Activated T-cell treated with anti-CD3 and anti-CD28 coated beads, Interleukin-2, amount 50 U/mL, for 24 hours (primary cell): Measurements from ENCODE around the gene UBE2O.

Experiments used
- DNase-seq: peaks from one replicate; pipeline ENCODE4 v3.0.0-alpha.2; 2020
- H3K27ac Mint-ChIP-seq: 2 replicates; pipeline ENCODE4 v1.8.0; 2020; ENCODE audit warnings: mild to moderate bottlenecking, mixed read lengths
- H3K27me3 Mint-ChIP-seq: 2 replicates; pipeline ENCODE4 v1.8.0; 2020; ENCODE audit warnings: mixed read lengths
- H3K36me3 Mint-ChIP-seq: 2 replicates; pipeline ENCODE4 v1.8.0; 2020; ENCODE audit warnings: low read depth, mixed read lengths
- H3K4me1 Mint-ChIP-seq: 2 replicates; pipeline ENCODE4 v1.8.0; 2020; ENCODE audit warnings: low read depth, mixed read lengths
- H3K4me3 Mint-ChIP-seq: 2 replicates; pipeline ENCODE4 v1.8.0; 2020; ENCODE audit warnings: mild to moderate bottlenecking, moderate library complexity, mixed read lengths
- H3K9me3 Mint-ChIP-seq: 2 replicates; pipeline ENCODE4 v1.8.0; 2020; ENCODE audit warnings: mixed read lengths

The UBE2O gene

DNA sequence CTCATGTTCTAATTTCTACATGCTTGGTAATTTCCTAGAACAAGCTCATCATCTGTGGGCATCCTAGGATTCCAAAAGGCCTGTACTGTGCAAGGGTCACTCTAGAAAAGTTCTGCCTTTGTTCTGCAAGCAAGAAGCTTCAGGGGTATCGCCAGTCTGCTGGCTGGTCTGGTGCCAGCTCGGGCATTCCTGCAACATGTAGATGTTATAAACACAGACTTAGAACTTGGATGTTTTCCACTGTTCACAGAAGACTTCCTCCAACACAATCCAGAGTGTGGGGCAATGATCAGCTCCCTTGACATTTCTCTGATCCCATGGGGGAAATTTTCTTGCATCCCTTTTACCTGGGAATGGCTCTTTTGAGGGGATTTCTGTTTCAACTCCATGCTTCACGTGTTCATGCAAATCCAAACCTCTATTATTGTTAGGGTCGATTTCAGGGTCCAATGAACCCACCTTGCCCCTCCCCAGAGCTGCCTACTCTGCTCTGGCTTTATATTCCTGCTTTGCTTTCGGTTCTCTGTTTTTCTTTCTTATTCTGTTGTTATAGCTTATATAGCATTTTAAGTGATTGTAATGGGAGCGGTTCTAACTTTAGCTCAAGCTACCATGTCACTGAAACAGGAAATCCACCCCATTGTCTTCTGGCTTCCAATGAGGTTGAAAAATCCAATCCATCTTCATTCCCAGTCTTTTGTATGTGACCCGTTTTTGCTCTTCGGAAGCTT lies 25.3 kb downstream of the UBE2O start:
- Mint-ChIP-seq H3K27ac (no peak overlapping the region), H3K27me3 (no peaks in the 10 kb centered on the region), H3K9me3 (no peaks in the 10 kb centered on the region), H3K36me3 (peaks cover 9% of the 10 kb centered on the region), H3K4me3 (no peak overlapping the region), H3K4me1 (peaks cover 25% of the 10 kb centered on the region)
- DNase-seq, result no peak

- Mint-ChIP-seq H3K27ac (no peak overlapping the region), H3K36me3 (peaks cover 13% of the 10 kb centered on the region), H3K4me1 (peaks cover 21% of the 10 kb centered on the region), H3K27me3 (no peaks in the 10 kb centered on the region), H3K9me3 (no peaks in the 10 kb centered on the region), H3K4me3 (no peak overlapping the region)
- DNase-seq, result no peak
These were observed 26.1 kb downstream of the UBE2O start for GRCh38 chr17:76426853-76427252.

GRCh38 chr17:76422860-76423259 lies 30.1 kb downstream of the UBE2O start:
- H3K36me3 Mint-ChIP-seq, result peaks cover 14% of the 10 kb centered on the region
- peaks cover 26% of the 10 kb centered on the region for H3K4me1 Mint-ChIP-seq
- H3K27me3 Mint-ChIP-seq, result no peaks in the 10 kb centered on the region
- H3K27ac Mint-ChIP-seq, result no peak overlapping the region
- H3K9me3 Mint-ChIP-seq, result no peaks in the 10 kb centered on the region
- H3K4me3 Mint-ChIP-seq, result no peak overlapping the region
- DNase-seq, result no peak

DNA sequence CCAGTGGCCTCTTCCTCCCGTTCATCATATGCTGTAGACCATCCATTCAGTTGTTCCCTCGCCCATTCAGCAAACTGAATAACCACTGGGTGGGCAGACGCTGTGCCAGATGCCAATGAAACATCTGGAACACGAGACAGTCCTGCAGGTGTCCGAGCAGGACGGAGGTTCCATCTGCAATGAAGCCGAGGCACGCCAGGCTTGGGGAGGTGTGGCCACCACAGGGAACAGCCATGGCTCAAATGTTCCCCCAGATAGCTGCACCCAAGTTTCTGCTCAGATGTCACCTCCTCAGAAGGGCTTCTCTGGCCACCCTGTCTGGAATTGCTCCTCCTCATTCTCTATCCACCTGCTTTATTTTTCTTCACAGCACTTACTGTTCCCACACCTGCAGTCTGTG lies 30.5 kb downstream of the UBE2O start:
- Mint-ChIP-seq H3K27ac (no peak overlapping the region), H3K27me3 (no peaks in the 10 kb centered on the region)

GRCh38 chr17:76421044-76421407 lies 31.9 kb downstream of the UBE2O start:
- no peak for DNase-seq
- H3K4me3 Mint-ChIP-seq, result no peak overlapping the region
- H3K27ac Mint-ChIP-seq, result no peak overlapping the region
- no peaks in the 10 kb centered on the region for H3K27me3 Mint-ChIP-seq
- H3K9me3 Mint-ChIP-seq, result no peaks in the 10 kb centered on the region
- peaks cover 23% of the 10 kb centered on the region for H3K4me1 Mint-ChIP-seq
- peaks cover 26% of the 10 kb centered on the region for H3K36me3 Mint-ChIP-seq

More for the DNA sequence above, 30.5 kb downstream of the UBE2O start:
- no peak for DNase-seq
- Mint-ChIP-seq H3K4me3 (no peak overlapping the region), H3K36me3 (peaks cover 19% of the 10 kb centered on the region), H3K4me1 (peaks cover 27% of the 10 kb centered on the region), H3K9me3 (no peaks in the 10 kb centered on the region)

DNA sequence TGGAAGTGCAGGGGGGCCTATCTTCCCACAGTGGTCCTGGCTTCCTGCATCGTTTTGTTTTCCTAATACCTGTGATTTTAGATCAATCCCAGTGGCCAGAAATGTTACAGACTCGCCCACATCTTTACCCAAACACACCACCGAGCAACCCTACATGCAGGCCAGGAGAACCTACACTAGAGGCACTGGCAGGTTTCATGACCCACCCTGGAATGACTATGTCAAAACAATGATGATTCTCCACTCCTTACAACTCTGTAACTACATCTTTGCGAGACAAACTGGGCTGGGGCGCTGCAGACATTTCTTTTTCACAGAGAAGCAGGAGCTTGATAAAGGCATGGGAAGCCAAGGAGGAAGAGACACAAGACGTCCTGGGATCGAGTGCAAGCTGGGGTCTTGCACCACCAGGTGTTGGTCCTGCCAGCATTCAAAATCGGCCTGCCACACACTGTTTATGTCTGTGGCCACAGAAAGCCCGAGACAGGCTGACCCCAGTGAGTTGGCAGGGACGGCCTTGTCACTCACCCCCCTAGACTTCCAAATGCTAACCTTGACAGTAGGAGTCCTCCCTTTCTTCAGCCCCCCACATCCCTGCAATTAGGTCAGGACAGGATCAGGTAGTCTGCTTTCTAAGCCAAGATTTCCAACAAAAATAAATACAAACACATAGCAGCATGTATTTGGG lies 32.5 kb downstream of the UBE2O start:
- no peak overlapping the region for H3K4me3 Mint-ChIP-seq
- peaks cover 23% of the 10 kb centered on the region for H3K4me1 Mint-ChIP-seq
- no peaks in the 10 kb centered on the region for H3K9me3 Mint-ChIP-seq
- H3K27me3 Mint-ChIP-seq, result no peaks in the 10 kb centered on the region
- peak overlapping the region; percentile 3 for H3K27ac Mint-ChIP-seq
- peaks cover 26% of the 10 kb centered on the region for H3K36me3 Mint-ChIP-seq
- no peak for DNase-seq

- Mint-ChIP-seq H3K27me3 (no peaks in the 10 kb centered on the region), H3K9me3 (no peaks in the 10 kb centered on the region), H3K4me3 (no peak overlapping the region), H3K27ac (no peak overlapping the region), H3K36me3 (peaks cover 26% of the 10 kb centered on the region), H3K4me1 (peaks cover 20% of the 10 kb centered on the region)
- DNase-seq, result no peak
These were observed 33.2 kb downstream of the UBE2O start for GRCh38 chr17:76419576-76420260.

DNA sequence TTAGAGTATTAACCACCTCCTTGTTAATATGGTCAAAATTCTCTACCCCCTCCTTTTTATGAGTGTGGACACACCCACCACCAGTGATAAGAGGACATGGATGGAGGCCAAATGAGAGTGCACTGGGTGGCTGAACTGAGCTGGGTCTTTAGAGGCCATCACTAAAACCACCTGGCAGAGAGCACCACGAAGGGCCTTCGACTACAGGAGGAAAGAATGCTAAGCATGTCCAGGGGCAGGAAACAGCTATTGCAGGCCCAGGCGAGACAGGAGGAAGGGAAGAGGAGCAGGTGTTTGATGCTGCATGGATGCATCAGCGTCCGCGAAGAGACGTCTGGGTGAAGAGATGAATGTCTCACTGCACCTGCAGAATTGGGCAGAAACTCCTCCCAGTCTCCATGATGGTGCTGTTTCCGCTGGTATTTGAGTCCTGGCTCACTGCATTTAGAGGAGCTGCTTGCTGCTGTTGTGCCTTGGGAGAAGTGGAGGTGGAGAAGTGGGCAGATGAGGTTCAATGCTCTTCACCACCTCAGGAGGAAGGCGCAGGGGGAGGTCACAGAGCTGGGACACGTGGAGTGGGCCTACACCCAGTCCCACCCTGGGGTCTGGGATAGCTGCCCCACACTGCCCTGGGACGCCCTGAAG lies 35.3 kb downstream of the UBE2O start:
- Mint-ChIP-seq H3K9me3 (no peaks in the 10 kb centered on the region), H3K27me3 (no peaks in the 10 kb centered on the region), H3K4me1 (peaks cover 15% of the 10 kb centered on the region), H3K27ac (no peak overlapping the region), H3K36me3 (peaks cover 29% of the 10 kb centered on the region), H3K4me3 (no peak overlapping the region)
- no peak for DNase-seq

DNA sequence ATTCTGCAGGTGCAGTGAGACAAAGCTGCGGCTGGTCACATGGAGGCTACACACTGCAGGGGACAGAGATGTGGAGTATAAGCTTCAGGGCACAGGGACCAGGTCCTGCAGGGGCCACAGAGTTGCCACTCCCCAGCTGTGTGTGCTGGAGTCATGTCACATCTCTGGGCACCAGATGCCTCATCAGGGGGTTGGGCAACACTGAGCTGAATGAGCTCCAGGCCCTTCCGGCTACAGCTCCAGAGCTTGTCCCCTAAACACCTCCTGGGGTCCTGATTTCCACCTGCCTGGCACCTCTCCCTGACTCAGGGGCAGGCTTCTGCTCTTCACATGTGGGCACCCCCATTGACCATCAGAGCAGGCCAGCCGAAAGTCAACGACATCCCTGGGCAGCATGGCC lies 36.1 kb downstream of the UBE2O start:
- Mint-ChIP-seq H3K4me3 (no peak overlapping the region), H3K36me3 (peaks cover 27% of the 10 kb centered on the region), H3K9me3 (no peaks in the 10 kb centered on the region), H3K4me1 (peaks cover 15% of the 10 kb centered on the region), H3K27ac (no peak overlapping the region), H3K27me3 (no peaks in the 10 kb centered on the region)
- no peak for DNase-seq

DNA sequence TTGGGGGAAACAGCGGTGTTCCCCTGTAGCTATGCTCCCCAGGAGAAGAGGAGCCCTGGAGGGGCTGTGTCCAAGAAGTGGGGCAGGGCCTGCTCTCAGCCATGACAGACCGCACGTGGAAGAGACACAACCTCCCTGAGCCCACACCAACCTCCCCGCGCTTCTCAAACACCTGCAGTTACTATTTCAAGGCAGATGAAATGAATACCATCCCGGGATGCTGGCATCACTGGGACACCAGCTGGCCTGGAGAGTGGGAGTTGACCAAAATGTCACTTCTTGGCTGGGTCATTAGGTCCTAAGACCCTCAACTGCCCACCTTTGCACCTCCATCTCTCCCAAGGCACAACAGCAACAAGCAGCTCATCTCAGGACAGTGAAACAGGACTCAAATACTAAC lies 36.5 kb downstream of the UBE2O start:
- no peaks in the 10 kb centered on the region for H3K27me3 Mint-ChIP-seq
- H3K4me3 Mint-ChIP-seq, result no peak overlapping the region
- H3K4me1 Mint-ChIP-seq, result peaks cover 15% of the 10 kb centered on the region
- peaks cover 25% of the 10 kb centered on the region for H3K36me3 Mint-ChIP-seq
- no peak overlapping the region for H3K27ac Mint-ChIP-seq
- H3K9me3 Mint-ChIP-seq, result no peaks in the 10 kb centered on the region
- DNase-seq, result no peak

DNA sequence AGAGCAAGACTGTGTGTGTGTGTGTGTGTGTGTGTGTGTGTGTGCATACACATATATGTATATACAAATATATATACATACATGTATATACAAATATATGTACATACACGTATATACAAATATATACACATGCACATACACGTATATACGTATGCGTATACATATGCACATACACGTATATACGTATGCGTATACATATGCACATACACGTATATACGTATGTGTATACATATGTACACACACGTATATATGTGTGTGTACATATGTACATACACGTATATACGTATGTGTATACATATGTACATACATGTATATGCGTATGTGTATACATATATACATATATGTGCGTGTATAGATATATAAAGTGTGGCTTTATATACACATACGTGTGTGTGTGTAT lies 37.2 kb downstream of the UBE2O start:
- no peak for DNase-seq
- Mint-ChIP-seq H3K27me3 (no peaks in the 10 kb centered on the region), H3K4me3 (no peak overlapping the region), H3K9me3 (no peaks in the 10 kb centered on the region), H3K36me3 (peaks cover 25% of the 10 kb centered on the region), H3K27ac (no peak overlapping the region), H3K4me1 (peaks cover 14% of the 10 kb centered on the region)

GRCh38 chr17:76414334-76415295 lies 38.3 kb downstream of the UBE2O start:
- Mint-ChIP-seq H3K4me1 (peaks cover 4% of the 10 kb centered on the region), H3K4me3 (no peak overlapping the region), H3K27ac (no peak overlapping the region), H3K36me3 (peaks cover 32% of the 10 kb centered on the region), H3K27me3 (no peaks in the 10 kb centered on the region), H3K9me3 (no peaks in the 10 kb centered on the region)
- no peak for DNase-seq

- no peak for DNase-seq
- H3K27ac Mint-ChIP-seq, result no peak overlapping the region
- no peak overlapping the region for H3K4me3 Mint-ChIP-seq
- peaks cover 19% of the 10 kb centered on the region for H3K36me3 Mint-ChIP-seq
- peaks cover 4% of the 10 kb centered on the region for H3K4me1 Mint-ChIP-seq
- H3K9me3 Mint-ChIP-seq, result no peaks in the 10 kb centered on the region
- no peaks in the 10 kb centered on the region for H3K27me3 Mint-ChIP-seq
These were observed 41.7 kb downstream of the UBE2O start for GRCh38 chr17:76411247-76411646.
